ENCODE data around the gene APCDD1L.

GRCh38 chr20:58416835-58417234 lies 98.4 kb downstream of the APCDD1L start:
- TF ChIP-seq CTCF (IDR thresholded peaks at IDR 0.05): no peak
- TF ChIP-seq POLR2AphosphoS5 (IDR thresholded peaks at IDR 0.05): no peak
- no peak for TF ChIP-seq POLR2A (IDR thresholded peaks at IDR 0.05)

All from suprapubic skin (tissue), 4 donors.